GM21423 (cell line): Measurements from ENCODE around the gene POLN.

Experiments used
- ATAC-seq: cut with Tn5 transposase; IDR thresholded peaks from one replicate; pipeline ENCODE4 v1.9.1; 2021; ENCODE audit warnings: mild to moderate bottlenecking, moderate library complexity; ENCODE audit not compliant: unreplicated experiment

The POLN gene

GRCh38 chr4:2252530-2253091 lies 10.7 kb upstream of the POLN start:
- no peak for ATAC-seq

GRCh38 chr4:2251795-2252529 lies 10.0 kb upstream of the POLN start:
- ATAC-seq = no peak

- no peak for ATAC-seq
Measured at GRCh38 chr4:2251073-2251794, 9.3 kb upstream of the POLN start.

GRCh38 chr4:2250357-2251072 lies 8.6 kb upstream of the POLN start:
- no peak for ATAC-seq

GRCh38 chr4:2249526-2250356 lies 7.8 kb upstream of the POLN start:
- ATAC-seq = no peak

- ATAC-seq = no peak
Measured at GRCh38 chr4:2248821-2249261, 6.9 kb upstream of the POLN start.

GRCh38 chr4:2248044-2248780 lies 6.3 kb upstream of the POLN start:
- ATAC-seq = no peak

- ATAC-seq = no peak
Measured at GRCh38 chr4:2247128-2248043, 5.5 kb upstream of the POLN start.

GRCh38 chr4:2246384-2247127 lies 4.6 kb upstream of the POLN start:
- no peak for ATAC-seq

GRCh38 chr4:2245787-2246275 lies 3.9 kb upstream of the POLN start:
- no peak for ATAC-seq

- no peak for ATAC-seq
Measured at GRCh38 chr4:2245057-2245786, 3.3 kb upstream of the POLN start.

- ATAC-seq = no peak
Measured at GRCh38 chr4:2243681-2244380, 1.9 kb upstream of the POLN start.

- ATAC-seq = no peak
Measured at GRCh38 chr4:2241003-2241402, 918 bp downstream of the POLN start.

- no peak for ATAC-seq
Measured at GRCh38 chr4:2236944-2237666, 4.8 kb downstream of the POLN start.

- ATAC-seq = no peak
Measured at GRCh38 chr4:2231082-2231481, 10.8 kb downstream of the POLN start.

GRCh38 chr4:2226261-2226660 lies 15.7 kb downstream of the POLN start:
- ATAC-seq = no peak
